Tibial nerve (tissue), 3 donors: ENCODE measurements around the gene NCAPH2.

Experiments
- POLR2A ChIP-seq, 2 donors: fragments of 450-650 bp; IDR thresholded peaks; one replicate each; pipeline ENCODE4 v1.6.1; 2017; ENCODE audit warnings: antibody characterized with exemption in 2 of 2, mild to moderate bottlenecking in 2 of 2, moderate library complexity in 2 of 2
- TF ChIP-seq, protein P1 (sequence below), 5 experiments: fragments of 200-600 bp in 3 of 5; fragments of 450-650 bp in 2 of 5; sonication (generic) in 3 of 5; IDR thresholded peaks; one replicate each; pipeline ENCODE4 v1.5.1; 2016 to 2019; ENCODE audit warnings: antibody characterized with exemption in 5 of 5, mild to moderate bottlenecking in 3 of 5, moderate library complexity in 2 of 5

- no peak for TF ChIP-seq POLR2A (IDR thresholded peaks at IDR 0.05)
- TF ChIP-seq, protein P1, sequence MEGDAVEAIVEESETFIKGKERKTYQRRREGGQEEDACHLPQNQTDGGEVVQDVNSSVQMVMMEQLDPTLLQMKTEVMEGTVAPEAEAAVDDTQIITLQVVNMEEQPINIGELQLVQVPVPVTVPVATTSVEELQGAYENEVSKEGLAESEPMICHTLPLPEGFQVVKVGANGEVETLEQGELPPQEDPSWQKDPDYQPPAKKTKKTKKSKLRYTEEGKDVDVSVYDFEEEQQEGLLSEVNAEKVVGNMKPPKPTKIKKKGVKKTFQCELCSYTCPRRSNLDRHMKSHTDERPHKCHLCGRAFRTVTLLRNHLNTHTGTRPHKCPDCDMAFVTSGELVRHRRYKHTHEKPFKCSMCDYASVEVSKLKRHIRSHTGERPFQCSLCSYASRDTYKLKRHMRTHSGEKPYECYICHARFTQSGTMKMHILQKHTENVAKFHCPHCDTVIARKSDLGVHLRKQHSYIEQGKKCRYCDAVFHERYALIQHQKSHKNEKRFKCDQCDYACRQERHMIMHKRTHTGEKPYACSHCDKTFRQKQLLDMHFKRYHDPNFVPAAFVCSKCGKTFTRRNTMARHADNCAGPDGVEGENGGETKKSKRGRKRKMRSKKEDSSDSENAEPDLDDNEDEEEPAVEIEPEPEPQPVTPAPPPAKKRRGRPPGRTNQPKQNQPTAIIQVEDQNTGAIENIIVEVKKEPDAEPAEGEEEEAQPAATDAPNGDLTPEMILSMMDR (IDR thresholded peaks at IDR 0.05), result no peak
Observed at GRCh38 chr22:50568626-50569025, 60.6 kb downstream of the NCAPH2 start.
